Endothelial cell of hepatic sinusoid (primary cell): ENCODE measurements around the gene MTAP.

ENCODE experiments used
- in situ Hi-C: cut with HindIII; loops from 2 replicates; pipeline ENCODE4 v1.10.0; 2017; ENCODE audit warnings: low sequenced_read_pairs

The MTAP gene

DNA sequence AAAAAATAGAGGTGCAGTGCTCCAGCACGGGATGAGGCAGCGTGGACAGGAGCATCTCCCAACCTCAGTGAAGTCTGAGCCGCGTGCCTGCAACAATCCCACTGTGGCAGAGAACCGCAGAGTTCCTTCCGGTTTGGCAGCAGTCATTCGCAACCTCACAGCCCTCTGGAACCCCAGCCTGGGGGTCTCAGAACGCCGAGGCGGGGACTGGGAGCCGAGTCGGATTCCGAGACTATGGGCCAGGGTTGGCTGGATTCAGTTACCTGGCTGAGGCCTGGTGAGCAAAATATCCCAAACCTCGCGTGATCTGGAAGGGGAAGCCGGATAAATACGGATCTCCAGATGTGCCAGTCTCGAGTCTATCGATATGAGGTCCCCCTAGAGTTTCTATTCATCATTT is 164.7 kb downstream of the MTAP start:
- in situ Hi-C loops = no loop called here

DNA sequence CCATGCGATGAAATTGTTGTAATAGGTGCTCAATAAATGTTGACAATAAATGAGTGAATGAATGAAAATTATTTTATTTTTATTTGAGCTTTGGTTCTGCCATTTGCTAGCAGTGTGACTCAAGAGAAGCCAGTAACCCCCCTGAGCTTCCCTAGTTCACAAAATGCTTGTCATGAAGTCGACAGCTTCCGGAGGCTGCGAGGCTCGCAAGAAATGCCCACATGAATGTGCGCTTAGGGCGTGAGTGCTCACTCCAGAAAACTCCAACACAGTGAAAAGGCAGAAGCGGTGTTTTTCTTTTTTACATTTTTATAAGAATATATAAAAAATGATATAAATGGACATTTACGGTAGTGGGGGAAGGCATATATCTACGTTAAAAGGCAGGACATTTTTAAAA is 165.3 kb downstream of the MTAP start:
- in situ Hi-C loops = no loop called here

DNA sequence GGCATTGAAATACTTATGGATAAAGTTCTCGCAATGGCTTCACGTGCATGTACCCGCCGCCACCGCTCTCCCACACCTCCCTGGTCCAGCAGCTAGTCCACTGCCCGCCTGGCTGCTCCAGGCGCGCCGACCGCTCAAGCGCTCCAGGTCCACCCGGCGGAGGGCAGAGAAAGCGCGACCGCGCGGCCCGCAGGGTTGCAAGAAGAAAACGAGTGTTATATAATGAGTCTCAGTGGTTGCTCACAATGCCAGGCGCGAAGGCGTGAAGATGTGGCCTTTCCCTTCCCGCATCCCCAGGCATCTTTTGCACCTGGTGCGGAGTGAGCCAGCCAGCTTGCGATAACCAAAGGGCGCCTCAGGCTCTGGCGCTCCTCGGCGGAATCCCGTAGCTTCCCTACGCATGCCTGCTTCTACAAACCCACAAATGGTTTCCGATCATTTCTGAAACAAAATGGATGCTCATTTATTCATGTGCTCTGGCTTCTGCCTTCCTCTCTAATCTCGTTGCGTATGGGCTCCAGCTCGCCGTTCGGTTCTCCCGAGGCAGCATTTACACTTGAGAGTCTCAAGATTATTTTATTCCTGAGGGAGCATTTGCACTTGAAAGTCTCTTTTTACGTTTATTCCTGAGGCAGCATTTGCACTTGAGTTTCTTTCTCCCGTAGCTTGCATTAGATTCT is 166.0 kb downstream of the MTAP start:
- in situ Hi-C loops = no loop called here

DNA sequence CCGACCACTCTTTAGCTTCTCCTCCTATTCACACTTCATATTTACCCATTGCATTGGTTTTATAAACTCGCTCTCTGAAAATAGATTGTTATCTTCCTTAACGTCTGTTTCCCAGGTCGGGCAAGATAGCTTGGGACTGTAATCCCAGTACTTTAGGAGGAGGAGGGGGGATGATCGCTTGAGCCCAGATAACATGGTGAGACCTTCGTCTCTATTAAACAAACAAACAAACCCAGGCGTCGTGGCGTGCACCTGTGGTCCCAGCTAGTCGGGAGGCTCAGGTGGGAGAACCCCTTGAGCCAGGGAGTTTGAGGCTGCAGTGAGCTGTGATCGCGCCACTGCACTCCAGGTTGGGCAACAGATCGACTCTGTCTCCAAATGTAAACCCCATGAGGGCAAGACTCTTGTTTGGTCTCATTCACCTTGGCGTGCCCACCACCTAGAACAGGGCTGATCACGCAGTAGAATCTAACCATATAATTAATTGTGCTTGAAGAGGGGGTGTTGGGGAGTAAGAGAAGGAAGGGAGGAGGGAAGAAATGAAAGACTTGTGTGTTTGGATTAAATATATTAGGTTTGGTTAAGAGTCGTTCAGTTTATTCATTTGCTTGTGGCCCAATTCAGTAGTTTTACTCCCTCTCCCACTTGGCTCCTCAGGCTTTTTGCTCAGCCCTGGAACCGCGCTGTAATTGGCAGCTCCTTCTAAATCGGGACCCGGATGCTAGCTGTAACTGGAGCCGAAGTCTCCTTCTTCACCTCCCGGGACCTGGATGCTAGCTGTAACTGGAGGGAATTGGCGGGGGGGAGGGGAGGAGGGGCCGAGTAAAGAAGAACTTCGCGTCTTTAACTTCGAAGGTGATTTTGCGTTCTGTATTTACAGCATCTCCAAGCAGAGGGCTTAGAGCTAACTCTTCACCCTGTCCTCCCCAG is 166.8 kb downstream of the MTAP start:
- in situ Hi-C loops = no loop called here

DNA sequence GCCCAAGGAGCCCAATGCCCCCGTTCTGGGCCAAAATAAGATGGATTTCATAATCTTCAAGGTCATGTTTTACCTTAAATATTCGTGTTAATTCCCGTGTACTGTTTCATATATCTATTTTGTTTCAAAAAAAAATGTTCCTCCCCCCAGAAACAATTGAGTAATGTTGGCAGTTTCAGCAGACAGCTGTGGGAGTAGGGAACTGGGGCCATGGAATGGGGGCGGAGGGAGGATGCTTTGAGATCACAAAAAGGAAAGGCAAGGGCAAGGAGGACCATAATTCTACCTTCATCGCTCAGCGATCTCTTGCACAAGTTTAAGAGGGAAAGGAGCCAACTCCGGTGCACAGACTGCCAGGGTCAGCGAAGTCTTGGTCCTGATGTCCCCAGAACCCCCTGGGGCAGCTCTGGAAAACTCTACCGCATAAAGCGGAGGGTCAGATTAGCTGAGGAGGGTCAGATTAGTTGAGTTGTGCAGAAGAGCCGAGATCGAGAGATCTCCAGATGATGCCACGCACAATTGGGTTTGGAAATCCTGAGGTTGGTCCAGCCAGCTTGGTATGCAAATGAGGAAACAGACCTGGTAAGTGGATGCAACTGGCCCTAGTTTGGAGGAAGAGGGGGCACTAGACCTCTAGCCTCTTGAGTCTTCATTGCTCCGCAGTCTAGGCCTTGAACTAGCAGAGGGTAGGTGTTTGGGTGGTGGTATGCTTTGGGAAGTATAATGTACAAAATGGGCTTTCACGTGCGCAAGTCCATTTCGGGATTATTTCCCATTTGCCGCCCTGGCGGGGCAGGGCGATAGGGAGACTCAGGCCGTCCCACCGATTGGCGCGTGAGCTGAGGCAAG is 167.7 kb downstream of the MTAP start:
- in situ Hi-C loops = no loop called here

DNA sequence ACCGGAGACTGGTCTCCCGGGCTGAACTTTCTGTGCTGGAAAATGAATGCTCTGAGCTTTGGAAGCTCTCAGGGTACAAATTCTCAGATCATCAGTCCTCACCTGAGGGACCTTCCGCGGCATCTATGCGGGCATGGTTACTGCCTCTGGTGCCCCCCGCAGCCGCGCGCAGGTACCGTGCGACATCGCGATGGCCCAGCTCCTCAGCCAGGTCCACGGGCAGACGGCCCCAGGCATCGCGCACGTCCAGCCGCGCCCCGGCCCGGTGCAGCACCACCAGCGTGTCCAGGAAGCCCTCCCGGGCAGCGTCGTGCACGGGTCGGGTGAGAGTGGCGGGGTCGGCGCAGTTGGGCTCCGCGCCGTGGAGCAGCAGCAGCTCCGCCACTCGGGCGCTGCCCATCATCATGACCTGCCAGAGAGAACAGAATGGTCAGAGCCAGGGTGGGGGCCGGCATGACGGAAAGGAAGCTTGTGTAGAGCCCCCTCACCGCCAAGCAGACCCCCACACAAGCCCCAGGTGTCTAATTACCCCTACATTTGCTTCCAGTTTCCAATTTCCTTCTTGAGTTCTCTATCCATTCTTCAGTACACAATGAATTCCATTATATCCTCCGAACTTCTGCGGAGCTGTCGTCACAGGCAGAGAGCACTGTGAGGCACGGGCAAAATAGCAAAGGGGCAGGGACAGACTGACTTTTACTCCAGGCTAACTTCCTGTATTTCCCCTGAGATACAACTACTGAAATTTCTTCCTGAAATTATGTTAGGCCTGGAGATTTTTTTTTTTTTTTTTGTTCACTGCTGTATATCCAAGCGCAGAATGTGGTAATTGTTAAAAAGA is 168.6 kb downstream of the MTAP start:
- in situ Hi-C loops = no loop called here

DNA sequence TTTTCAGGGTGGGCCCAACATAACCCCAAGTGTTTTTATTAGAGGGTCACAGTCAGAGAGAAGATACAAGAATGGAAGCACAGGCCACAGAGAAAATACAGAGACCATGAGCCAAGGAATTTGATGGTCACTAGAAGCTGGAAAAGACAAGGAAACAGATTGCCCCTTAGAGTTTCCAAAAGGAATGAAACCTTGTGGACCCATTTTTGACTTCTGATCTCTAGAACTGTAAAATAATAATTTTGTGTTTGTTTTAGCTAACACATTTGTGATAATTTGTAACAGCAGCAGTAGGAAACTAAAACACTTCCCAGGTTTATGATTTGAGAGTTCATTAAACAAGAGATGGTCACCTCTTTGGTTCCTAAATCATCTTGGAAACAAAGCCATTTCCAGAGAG is 169.9 kb downstream of the MTAP start:
- in situ Hi-C loops = no loop called here

DNA sequence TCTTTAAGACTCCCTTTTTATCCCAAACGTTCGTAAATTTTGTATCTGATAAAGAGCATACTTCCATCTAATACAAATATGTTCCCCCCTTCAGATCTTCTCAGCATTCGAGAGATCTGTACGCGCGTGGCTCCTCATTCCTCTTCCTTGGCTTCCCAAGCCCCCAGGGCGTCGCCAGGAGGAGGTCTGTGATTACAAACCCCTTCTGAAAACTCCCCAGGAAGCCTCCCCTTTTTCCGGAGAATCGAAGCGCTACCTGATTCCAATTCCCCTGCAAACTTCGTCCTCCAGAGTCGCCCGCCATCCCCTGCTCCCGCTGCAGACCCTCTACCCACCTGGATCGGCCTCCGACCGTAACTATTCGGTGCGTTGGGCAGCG is 171.9 kb downstream of the MTAP start:
- in situ Hi-C loops = no loop called here

DNA sequence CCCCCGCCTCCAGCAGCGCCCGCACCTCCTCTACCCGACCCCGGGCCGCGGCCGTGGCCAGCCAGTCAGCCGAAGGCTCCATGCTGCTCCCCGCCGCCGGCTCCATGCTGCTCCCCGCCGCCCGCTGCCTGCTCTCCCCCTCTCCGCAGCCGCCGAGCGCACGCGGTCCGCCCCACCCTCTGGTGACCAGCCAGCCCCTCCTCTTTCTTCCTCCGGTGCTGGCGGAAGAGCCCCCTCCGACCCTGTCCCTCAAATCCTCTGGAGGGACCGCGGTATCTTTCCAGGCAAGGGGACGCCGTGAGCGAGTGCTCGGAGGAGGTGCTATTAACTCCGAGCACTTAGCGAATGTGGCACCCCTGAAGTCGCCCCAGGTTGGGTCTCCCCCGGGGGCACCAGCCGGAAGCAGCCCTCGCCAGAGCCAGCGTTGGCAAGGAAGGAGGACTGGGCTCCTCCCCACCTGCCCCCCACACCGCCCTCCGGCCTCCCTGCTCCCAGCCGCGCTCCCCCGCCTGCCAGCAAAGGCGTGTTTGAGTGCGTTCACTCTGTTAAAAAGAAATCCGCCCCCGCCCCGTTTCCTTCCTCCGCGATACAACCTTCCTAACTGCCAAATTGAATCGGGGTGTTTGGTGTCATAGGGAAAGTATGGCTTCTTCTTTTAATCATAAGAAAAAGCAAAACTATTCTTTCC is 172.4 kb downstream of the MTAP start:
- in situ Hi-C loops = no loop called here

DNA sequence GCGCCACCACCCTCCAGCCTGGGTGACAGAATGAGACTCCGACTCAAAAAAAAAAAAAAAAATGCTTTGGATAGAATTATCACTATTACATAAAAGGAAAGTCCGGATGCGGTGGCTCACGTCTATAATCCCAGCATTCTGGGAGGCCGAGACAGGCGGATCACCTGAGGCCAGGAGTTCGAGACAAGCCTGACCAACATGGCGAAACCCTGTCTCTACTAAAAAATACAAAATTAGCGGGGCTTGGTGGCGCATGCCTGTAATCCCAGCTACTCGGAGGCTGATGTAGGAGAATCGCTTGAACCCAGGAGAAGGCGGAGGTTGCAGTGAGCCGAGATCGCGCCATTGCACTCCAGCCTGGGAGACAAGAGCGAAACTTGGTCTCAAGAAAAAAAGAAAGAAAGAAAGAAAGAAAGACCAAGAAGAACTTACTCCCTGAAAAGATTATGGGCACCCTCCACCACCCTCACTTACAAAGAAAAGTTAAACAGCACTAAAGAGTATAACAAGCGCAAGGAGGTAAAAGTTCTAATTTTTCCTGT is 174.0 kb downstream of the MTAP start:
- in situ Hi-C loops = no loop called here

DNA sequence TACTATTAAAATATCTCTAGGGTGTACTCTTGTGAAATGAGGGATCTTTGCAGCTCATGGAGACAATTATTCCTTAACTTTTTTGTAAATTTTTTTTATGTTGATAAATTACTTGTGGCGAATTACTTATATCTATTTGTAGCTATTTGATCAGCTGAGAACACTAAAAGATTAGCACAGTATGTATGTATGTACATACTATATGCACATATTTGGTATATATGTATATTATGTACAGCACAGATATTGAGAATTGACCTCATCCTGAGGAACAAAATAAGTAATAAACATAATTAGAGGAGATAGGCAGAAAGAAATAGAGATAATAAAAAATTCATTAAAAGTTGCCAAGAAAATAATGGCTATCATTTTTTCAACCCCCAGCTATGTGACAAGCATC is 180.0 kb downstream of the MTAP start:
- in situ Hi-C loops = no loop called here

DNA sequence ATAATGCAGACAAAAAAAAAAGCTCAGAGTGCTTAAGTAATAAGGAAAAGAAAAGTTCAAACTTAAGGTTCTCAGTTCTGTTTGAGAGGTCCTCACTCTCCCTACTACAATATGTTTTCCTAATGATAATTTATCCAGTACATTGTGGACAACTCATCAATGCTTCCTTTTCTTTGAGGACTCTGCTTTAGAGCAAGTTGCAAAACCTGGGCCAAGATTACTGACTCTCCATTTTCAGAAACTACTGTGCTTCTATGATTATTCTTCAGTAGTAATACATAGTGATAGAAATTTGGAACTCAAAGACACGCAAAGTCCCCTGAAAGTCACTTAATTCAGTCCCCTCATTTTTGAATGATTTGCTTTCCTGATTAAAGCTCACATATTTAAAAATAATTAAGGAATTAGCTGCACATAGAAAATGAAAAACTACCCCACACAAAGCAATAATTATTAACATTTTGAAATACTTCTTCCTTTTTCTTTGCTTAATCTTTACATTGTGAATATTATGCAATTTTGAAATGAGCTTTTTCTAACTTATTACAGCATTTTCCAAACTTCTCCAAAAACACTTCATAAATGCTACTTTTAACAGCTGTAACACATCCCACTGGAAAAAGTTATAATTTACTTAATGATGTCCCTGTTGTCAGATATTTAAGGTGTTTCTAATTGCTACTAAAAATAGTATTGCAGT is 180.6 kb downstream of the MTAP start:
- in situ Hi-C loops = no loop called here

DNA sequence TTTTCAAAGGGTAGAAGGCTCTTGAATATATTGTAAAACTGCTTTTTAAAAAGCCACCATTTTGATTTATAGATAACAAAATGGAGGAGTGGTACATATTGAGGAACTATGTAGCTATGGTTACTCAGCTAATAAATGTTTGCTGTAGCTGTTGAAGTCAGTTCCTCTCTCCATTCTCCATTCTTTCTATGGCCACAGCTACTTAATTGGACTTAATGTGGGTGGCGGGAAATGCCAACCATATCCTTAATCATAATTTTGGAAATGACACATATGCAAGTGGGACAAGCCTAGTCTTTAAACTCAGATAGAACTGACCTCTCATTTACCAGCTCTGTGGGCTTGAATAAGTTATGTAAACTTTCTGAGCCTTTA is 181.1 kb downstream of the MTAP start:
- in situ Hi-C loops = no loop called here

DNA sequence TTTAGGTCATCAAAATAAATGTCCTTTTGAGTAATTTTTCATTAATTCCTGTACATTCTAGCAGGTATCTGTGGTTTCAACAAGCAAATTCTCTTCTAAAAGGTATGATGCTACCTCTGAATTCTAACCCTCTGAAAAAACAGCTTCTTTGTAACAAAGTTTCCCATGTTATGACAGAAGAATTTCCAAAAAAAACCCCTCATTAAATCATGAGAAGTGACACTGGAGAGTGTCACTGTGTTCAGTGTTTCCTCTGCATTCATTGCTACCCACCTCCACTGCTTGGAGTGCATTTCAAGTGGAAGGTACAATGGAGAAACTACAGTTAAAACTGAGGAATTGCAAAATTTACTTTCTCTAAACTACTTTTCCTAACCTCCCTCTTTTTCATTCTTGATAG is 181.7 kb downstream of the MTAP start:
- in situ Hi-C loops = no loop called here

DNA sequence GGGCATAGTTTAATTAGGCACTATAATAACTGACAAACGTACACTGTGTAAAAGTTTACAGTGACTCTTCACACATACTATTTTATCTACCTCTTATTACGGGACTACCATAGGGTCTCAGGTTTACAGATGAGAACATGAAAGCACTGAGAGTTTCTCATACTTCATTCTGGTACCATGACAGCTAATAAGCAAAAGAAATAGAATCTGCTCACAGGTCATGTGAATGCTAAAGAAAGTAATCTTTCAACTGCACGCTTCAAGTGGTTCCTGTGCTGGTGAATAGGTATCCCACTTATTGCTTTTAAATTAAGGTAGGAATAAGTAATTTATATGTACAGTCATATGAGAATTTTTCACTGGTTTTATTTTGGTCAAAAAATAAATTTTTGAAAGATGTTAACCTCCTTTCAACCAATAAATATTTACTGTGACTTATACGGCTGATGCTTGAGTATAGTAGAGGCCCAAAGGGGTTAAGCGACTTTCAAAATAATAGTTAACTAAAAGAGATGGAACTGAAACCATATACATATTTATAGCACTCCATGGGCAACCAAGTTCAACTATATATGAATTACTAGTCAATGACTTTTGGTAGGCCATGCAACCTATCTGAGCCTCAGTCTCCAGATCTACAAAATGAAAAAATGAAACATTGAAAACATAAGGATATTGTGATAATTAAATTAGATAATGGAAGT is 183.7 kb downstream of the MTAP start:
- in situ Hi-C loops = no loop called here
